Tibial nerve (tissue), 4 donors: ENCODE measurements around the gene FDXR. TPM values are rescaled to one million over a fixed set of nuclear protein-coding genes. Genes with fewer than 3 reads are reported as not detected.

Experiments used
- DNase-seq, 2 donors: peaks; one replicate each; pipeline ENCODE4 v3.0.0-alpha.2; 2019; ENCODE audit warnings: low spot score in 2 of 2
- H3K27ac ChIP-seq, 4 donors: fragments of 200-600 bp; sonication (generic) in 3 of 4; one replicate each; pipeline ENCODE4 v1.5.1; 2017 to 2019; ENCODE audit warnings: mild to moderate bottlenecking in 1 of 4
- H3K27me3 ChIP-seq, 2 donors: fragments of 200-600 bp; sonication (generic) in 1 of 2; one replicate each; pipeline versions ENCODE4 v1.5.1 to v1.6.0; 2017 to 2019
- H3K36me3 ChIP-seq, 3 donors: fragments of 200-600 bp; sonication (generic); one replicate each; pipeline ENCODE4 v1.5.1; 2018 to 2019
- H3K4me1 ChIP-seq, 4 donors: fragments of 200-600 bp; sonication (generic) in 3 of 4; one replicate each; pipeline ENCODE4 v1.5.1; 2017 to 2019
- H3K4me3 ChIP-seq, 4 donors: fragments of 200-600 bp; sonication (generic) in 3 of 4; one replicate each; pipeline ENCODE4 v1.5.1; 2017 to 2019; ENCODE audit warnings: mild to moderate bottlenecking in 1 of 4, moderate library complexity in 1 of 4
- H3K9me3 ChIP-seq, 4 donors: fragments of 200-600 bp; sonication (generic) in 3 of 4; one replicate each; pipeline ENCODE4 v1.5.1; 2017 to 2019
- CTCF ChIP-seq, 5 experiments: fragments of 200-600 bp in 3 of 5; fragments of 450-650 bp in 2 of 5; sonication (generic) in 3 of 5; IDR thresholded peaks; one replicate each; pipeline ENCODE4 v1.5.1; 2016 to 2019; ENCODE audit warnings: antibody characterized with exemption in 5 of 5, mild to moderate bottlenecking in 3 of 5, moderate library complexity in 2 of 5
- EP300 ChIP-seq, 2 donors: sonication (generic); formaldehyde crosslinking; IDR thresholded peaks; one replicate each; pipeline ENCODE4 v1.6.1; 2017; ENCODE audit warnings: antibody characterized with exemption in 2 of 2, mild to moderate bottlenecking in 1 of 2
- POLR2A ChIP-seq, 2 donors: fragments of 450-650 bp; IDR thresholded peaks; one replicate each; pipeline ENCODE4 v1.6.1; 2017; ENCODE audit warnings: antibody characterized with exemption in 2 of 2, mild to moderate bottlenecking in 2 of 2, moderate library complexity in 2 of 2
- WGBS, 2 donors: methylation state at CpG; one replicate each; pipeline ENCODE4 v1.1.5; 2018; 5-methylcytosine and 5-hydroxymethylcytosine counted together
- total RNA-seq, 4 donors: library from RNA; depleted of rRNA; stranded (reverse); fragments of >200 nt; gene quantifications; one replicate each; pipeline ENCODE4 v1.1.0, GENCODE V29; 2016

The FDXR gene
- total RNA-seq, 4 donors from 2014 or later, result 3.9 to 12.1 (median 8.8) TPM

- TF ChIP-seq EP300 (IDR thresholded peaks at IDR 0.05) (no peak), CTCF (IDR thresholded peaks at IDR 0.05) (no peak), POLR2A (IDR thresholded peaks at IDR 0.05) (no peak)
- Histone ChIP-seq H3K4me1 (peaks cover 0 to 51% (median 21%) of the 10 kb centered on the region in 4 donors), H3K4me3 (no peak overlapping the region), H3K36me3 (no peaks in the 10 kb centered on the region), H3K27me3 (peaks cover 0 to 94% of the 10 kb centered on the region in 2 donors), H3K27ac (no peak overlapping the region), H3K9me3 (no peaks in the 10 kb centered on the region)
- 75 to 90% methylated on average over 22 to 27 of the region's 27 CpGs for WGBS, 2 donors
- no peak for DNase-seq
Observed at GRCh38 chr17:74920306-74920620, 47.5 kb upstream of the FDXR start.

- no peak overlapping the region for H3K27ac ChIP-seq
- no peak for DNase-seq
- TF ChIP-seq CTCF (IDR thresholded peaks at IDR 0.05) (no peak), POLR2A (IDR thresholded peaks at IDR 0.05) (no peak), EP300 (IDR thresholded peaks at IDR 0.05) (no peak)
- WGBS, 2 donors, result 68 to 87% methylated on average over 37 to 48 of the region's 67 CpGs
- H3K4me1 ChIP-seq, result peaks cover 0 to 49% (median 20%) of the 10 kb centered on the region in 4 donors
- H3K9me3 ChIP-seq, result no peaks in the 10 kb centered on the region
- H3K4me3 ChIP-seq, result no peak overlapping the region
- H3K27me3 ChIP-seq, result peaks cover 0 to 93% of the 10 kb centered on the region in 2 donors
- H3K36me3 ChIP-seq, result no peaks in the 10 kb centered on the region
Observed at GRCh38 chr17:74919440-74920305, 46.9 kb upstream of the FDXR start.

- no peaks in the 10 kb centered on the region for H3K9me3 ChIP-seq
- DNase-seq, result no peak
- H3K27ac ChIP-seq, result no peak overlapping the region
- TF ChIP-seq POLR2A (IDR thresholded peaks at IDR 0.05), result no peak
- TF ChIP-seq CTCF (IDR thresholded peaks at IDR 0.05), result no peak
- no peak for TF ChIP-seq EP300 (IDR thresholded peaks at IDR 0.05)
- H3K4me1 ChIP-seq, result peaks cover 0 to 42% (median 16%) of the 10 kb centered on the region in 4 donors
- H3K27me3 ChIP-seq, result peaks cover 0 to 85% of the 10 kb centered on the region in 2 donors
- H3K4me3 ChIP-seq, result no peak overlapping the region
- 82 to 94% methylated on average over 5 of the region's 5 CpGs for WGBS, 2 donors
- no peaks in the 10 kb centered on the region for H3K36me3 ChIP-seq
Observed at GRCh38 chr17:74918906-74919305, 46.1 kb upstream of the FDXR start.

GRCh38 chr17:74917430-74917829, 44.6 kb upstream of the FDXR start:
- H3K27me3 ChIP-seq, result peaks cover 0 to 71% of the 10 kb centered on the region in 2 donors

More at GRCh38 chr17:74917430-74917829, 44.6 kb upstream of the FDXR start:
- H3K4me3 ChIP-seq, result no peak overlapping the region
- H3K36me3 ChIP-seq, result no peaks in the 10 kb centered on the region
- H3K27ac ChIP-seq, result no peak overlapping the region
- DNase-seq, result no peak
- 58 to 61% methylated on average over 10 of the region's 10 CpGs for WGBS, 2 donors
- peaks cover 0 to 27% (median 3%) of the 10 kb centered on the region in 4 donors for H3K4me1 ChIP-seq
- no peak for TF ChIP-seq POLR2A (IDR thresholded peaks at IDR 0.05)
- no peak for TF ChIP-seq CTCF (IDR thresholded peaks at IDR 0.05)
- no peak for TF ChIP-seq EP300 (IDR thresholded peaks at IDR 0.05)
- H3K9me3 ChIP-seq, result no peaks in the 10 kb centered on the region
